ENCODE results near the gene DLG2. TPM values are rescaled to one million over a fixed set of nuclear protein-coding genes. Genes with fewer than 3 reads are reported as not detected.
"Not testable (repeated sequence)": the region's sequence is repeated elsewhere in the genome, so short reads cannot be mapped to it uniquely, and the experiment has no call there.

The DLG2 gene
- total RNA-seq, 1 donor from 2014 or later: 0.43 TPM

DNA sequence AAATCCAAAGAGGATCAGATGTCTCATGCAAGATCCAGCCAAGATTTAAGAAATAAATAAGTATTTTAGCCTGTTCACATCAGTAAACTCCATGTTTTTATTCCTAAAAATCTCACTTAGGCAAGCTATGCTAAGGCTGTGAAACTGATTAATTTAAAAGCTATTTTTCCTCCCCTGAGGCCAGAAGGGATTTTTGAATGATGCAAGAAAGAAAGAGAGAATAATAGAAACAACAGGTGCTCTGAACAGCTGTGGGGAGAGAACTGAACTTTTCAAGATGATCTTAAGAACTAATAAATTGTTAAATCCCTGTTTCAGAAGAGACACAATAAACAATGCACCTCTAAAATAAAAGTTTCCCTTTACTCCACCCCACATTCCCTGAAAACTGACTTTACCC lies 241.6 kb downstream of the DLG2 start:
- H3K36me3 ChIP-seq: no peaks in the 10 kb centered on the region
- no peak for TF ChIP-seq CTCF (IDR thresholded peaks at IDR 0.05)
- H3K27ac ChIP-seq: no peak overlapping the region
- H3K4me3 ChIP-seq: no peak overlapping the region
- H3K4me1 ChIP-seq: no peaks in the 10 kb centered on the region
- H3K27me3 ChIP-seq: no peaks in the 10 kb centered on the region
- no peak for DNase-seq (ENCODE audit: low spot score in 2 of 2)
- peaks cover 0 to 20% of the 10 kb centered on the region in 2 donors for H3K9me3 ChIP-seq
- intact Hi-C loops (cut with DNase I): no loop called here

DNA sequence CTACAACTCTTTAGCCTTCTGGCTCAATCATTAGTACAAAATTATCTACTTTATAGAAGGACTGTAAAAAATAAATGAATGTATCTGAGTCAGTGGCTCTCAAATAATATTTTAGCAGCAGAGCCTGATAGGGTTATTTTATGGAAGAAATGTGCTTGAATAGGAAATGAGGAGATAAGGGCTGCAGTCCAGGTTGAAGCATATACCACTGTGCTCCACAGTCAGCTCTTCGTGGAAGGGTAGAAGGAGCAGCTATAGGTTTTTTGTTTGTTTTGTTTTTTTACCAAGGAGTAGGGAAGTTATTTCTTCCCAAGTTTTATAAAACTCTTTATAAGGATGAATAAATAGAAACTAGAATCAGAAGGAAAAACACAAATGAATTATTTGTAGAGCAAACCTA lies 242.0 kb downstream of the DLG2 start:
- TF ChIP-seq CTCF (IDR thresholded peaks at IDR 0.05): no peak
- no peak for DNase-seq (ENCODE audit: low spot score in 2 of 2)
- Histone ChIP-seq H3K9me3 (peaks cover 0 to 16% of the 10 kb centered on the region in 2 donors), H3K36me3 (no peaks in the 10 kb centered on the region), H3K4me1 (no peaks in the 10 kb centered on the region), H3K27ac (no peak overlapping the region), H3K27me3 (no peaks in the 10 kb centered on the region), H3K4me3 (no peak overlapping the region)
- intact Hi-C loops (cut with DNase I): no loop called here

DNA sequence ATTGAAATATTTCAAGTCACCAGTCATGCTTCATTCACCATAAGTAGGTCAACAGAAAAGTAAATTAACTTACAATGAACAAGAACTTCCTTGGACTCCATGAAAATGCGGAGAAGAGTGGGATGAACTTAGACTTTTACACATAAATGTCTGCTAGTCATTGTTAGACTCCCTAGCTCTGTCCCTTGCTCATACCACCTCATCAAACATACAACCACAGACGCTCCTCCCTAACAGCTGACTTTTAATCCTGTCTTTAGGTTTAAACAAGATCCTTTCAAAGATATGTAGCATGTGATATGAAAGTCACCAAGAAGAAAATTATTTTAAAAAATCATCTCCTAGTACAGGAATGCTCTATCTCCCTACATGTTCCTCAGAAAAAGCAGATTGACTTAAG lies 248.1 kb downstream of the DLG2 start:
- no peak for DNase-seq (ENCODE audit: low spot score in 2 of 2)
- H3K36me3 ChIP-seq: no peaks in the 10 kb centered on the region
- no peak overlapping the region for H3K4me3 ChIP-seq
- intact Hi-C loops (cut with DNase I): no loop called here
- TF ChIP-seq CTCF (IDR thresholded peaks at IDR 0.05): no peak
- no peak overlapping the region for H3K27ac ChIP-seq
- H3K9me3 ChIP-seq: peaks cover 0 to 16% of the 10 kb centered on the region in 2 donors
- H3K4me1 ChIP-seq: no peaks in the 10 kb centered on the region
- no peaks in the 10 kb centered on the region for H3K27me3 ChIP-seq

DNA sequence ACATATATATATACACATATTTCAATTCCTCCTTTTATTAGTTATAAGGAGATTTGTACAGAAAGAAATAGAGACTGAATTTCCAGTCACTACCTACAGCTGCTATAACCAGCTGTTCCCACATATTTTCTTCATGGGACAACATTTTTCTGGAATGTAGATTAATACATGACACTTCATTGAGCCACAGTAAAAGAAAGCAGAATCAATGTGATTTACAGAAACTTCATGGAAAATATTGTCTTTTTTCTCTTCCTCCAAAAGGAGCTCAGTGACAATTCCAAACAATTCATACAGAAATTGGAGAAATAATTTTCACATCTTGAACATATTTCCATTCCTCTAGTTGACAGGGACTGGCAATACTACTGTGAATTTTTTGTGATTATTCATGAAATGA lies 249.2 kb downstream of the DLG2 start:
- no peak for DNase-seq (ENCODE audit: low spot score in 2 of 2)
- Histone ChIP-seq H3K9me3 (peaks cover 0 to 8% of the 10 kb centered on the region in 2 donors), H3K36me3 (no peaks in the 10 kb centered on the region), H3K27me3 (no peaks in the 10 kb centered on the region), H3K4me1 (no peaks in the 10 kb centered on the region), H3K27ac (no peak overlapping the region), H3K4me3 (no peak overlapping the region)
- intact Hi-C loops (cut with DNase I): no loop called here
- TF ChIP-seq CTCF (IDR thresholded peaks at IDR 0.05): no peak

- intact Hi-C loops (cut with DNase I): no loop called here
- H3K4me3 ChIP-seq: no peak overlapping the region
- H3K27ac ChIP-seq: no peak overlapping the region
- no peaks in the 10 kb centered on the region for H3K36me3 ChIP-seq
- H3K27me3 ChIP-seq: no peaks in the 10 kb centered on the region
- H3K9me3 ChIP-seq: no peaks in the 10 kb centered on the region
- no peak for DNase-seq (ENCODE audit: low spot score in 2 of 2)
- TF ChIP-seq CTCF (IDR thresholded peaks at IDR 0.05): no peak
- H3K4me1 ChIP-seq: no peaks in the 10 kb centered on the region
Observed at GRCh38 chr11:85359859-85360258, 267.3 kb downstream of the DLG2 start.

DNA sequence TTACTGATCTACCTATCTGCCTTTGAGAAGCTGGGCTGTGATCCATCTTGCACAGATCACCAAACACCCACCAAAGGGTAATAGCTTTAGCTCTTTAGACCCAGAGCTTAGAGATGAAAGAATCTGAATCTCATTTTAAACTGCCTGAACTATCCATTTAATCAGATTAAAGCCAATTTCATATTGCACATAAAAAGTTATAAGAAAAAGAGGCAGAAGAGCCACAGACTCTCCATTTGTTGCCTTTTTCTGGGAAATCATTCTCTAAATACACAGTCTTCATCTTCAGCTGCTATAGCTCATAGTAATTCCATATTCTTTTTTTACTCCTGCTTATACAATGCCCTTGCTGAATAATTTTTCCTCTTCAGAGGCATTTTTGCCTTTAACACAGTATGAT lies 271.2 kb downstream of the DLG2 start:
- no peak overlapping the region for H3K27ac ChIP-seq
- intact Hi-C loops (cut with DNase I): no loop called here
- H3K36me3 ChIP-seq: no peaks in the 10 kb centered on the region
- H3K4me3 ChIP-seq: no peak overlapping the region
- no peak for TF ChIP-seq CTCF (IDR thresholded peaks at IDR 0.05)
- H3K9me3 ChIP-seq: peaks cover 0 to 8% of the 10 kb centered on the region in 2 donors
- no peaks in the 10 kb centered on the region for H3K4me1 ChIP-seq
- no peaks in the 10 kb centered on the region for H3K27me3 ChIP-seq
- DNase-seq (ENCODE audit: low spot score in 2 of 2): no peak

GRCh38 chr11:85349539-85349938 lies 277.6 kb downstream of the DLG2 start:
- peaks cover 0 to 30% of the 10 kb centered on the region in 2 donors for H3K9me3 ChIP-seq
- intact Hi-C loops (cut with DNase I); H3K27ac ChIP-seq; H3K27me3 ChIP-seq; H3K4me1 ChIP-seq; H3K4me3 ChIP-seq; H3K36me3 ChIP-seq; DNase-seq (ENCODE audit: low spot score in 2 of 2): not testable (repeated sequence)
